Occipital lobe (tissue), 2 donors: ENCODE data around the gene POLK. TPM values are rescaled to one million over a fixed set of nuclear protein-coding genes. Genes with fewer than 3 reads are reported as not detected.
"Not testable (repeated sequence)": the region's sequence is repeated elsewhere in the genome, so short reads cannot be mapped to it uniquely, and the experiment has no call there.

ENCODE experiments used
- DNase-seq: peaks from one replicate; lab custom pipeline; 2025; lab: John Stamatoyannopoulos, UW
- total RNA-seq: library from RNA; depleted of rRNA; stranded (reverse); fragments of >200 nt; gene quantifications from one replicate; pipeline ENCODE4 v1.2.3, GENCODE V29; 2014

POLK gene
- 56.5 TPM for total RNA-seq

DNA sequence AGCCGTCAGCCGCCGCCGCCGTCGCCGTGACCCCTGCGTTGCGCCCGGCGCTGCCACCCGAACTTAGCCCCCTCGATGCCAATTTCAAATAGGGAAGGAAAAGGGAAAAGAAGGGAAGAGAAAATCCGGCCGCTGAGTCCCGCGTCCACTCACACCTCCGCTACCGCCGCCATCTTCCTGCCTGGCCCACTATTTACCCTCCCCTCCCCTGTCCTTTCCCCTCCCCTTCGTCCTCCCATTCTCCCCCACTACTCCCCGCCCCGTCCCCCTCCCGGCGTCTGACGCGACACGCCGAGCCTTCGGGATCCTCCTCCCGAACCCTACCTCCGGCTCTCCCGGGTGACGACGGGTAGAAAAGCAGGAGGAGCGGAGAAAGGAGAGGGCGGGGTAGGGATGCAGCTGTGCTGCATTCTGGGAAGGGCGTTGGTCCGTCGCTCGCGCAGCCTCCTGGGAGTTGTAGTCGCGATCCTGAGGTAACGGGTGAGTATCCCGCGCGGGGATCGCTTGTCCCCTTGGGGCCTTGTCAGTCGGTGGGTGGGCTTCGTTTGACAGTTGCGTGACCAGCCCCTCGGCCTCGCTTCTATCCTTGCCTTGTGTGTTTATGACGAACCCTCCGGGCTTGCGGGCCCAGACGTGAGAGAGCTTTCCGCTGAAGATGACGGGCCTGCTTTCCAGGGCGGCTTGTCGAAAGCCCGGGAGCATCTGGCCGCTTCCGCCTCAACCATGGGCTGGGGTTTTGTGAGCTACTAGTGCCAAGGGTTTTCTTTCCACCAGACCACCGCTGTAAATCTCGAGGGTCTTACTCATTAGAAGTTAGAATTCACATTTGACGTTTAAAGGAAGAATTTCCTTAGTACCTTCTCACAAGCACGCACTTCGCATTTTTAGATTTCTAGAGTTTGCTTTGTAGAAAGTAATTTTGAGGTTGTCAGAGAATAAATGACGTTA, at the start of gene POLK, which contains the start of gene CERT1:
TSS of gene POLK (plus strand) at position 457 of the 948 bp plus-strand sequence.
TSS of gene CERT1 (minus strand) at position 195 of the 948 bp plus-strand sequence. CDS start 422 bp downstream, outside the sequence.
- DNase-seq: peak; percentile 99

- DNase-seq: no peak
These were observed 48.0 kb upstream of the POLK start for GRCh38 chr5:75463726-75464125.

DNA sequence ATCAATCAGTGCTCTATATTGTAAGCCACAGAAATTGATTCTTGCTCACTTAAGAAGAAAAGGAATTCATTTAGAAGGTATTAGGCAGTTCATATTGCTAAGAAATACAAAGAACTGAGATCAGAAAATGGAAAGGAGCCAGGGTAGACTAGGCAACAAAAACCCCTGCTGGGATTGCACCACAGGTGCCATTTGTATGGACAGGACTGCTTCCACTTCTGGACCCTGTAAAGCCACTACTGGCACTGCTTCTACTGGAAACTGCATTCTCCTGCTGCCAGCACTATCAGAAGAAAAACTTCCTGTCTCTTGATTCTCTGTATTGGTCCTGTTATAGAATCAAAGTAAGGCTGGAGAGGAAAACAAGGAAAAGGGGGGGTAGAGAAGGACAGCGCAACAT, 46.2 kb upstream of the POLK start:
- no peak for DNase-seq

DNA sequence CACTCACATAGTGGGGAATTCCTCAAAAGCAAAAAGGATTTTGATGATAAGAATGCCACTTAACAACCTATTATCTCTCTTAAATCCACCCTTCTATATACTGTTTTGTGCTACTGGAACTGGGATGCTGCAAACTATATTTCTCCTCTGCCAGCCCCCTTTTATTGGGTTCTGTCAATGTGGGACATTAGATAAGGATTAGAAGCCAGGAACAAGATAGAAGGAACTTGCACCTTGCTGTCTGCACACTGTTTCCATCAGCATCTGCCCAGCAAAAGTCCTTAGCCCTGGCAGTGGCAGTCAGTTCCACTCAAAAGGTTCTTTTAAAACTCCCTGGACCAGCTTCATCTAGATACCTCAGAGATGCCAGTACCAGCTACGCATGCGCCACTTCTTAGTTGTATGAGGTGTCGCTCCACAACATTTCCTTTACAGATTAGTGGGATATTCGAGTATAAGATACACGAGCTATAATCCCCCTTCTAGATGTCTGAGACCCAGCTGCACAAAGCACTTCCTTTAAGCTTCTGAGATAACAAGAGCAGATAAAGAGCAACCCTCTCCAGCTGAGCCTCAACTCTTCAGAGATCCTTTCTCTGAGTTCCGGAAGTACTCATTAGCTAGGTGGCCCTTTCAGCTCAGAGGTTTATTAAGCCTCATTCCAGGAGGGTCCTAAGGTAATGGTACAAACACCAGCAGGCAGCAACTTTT, 45.5 kb upstream of the POLK start:
- DNase-seq: no peak

- DNase-seq: no peak
These were observed 43.1 kb upstream of the POLK start for GRCh38 chr5:75468593-75468992.

DNA sequence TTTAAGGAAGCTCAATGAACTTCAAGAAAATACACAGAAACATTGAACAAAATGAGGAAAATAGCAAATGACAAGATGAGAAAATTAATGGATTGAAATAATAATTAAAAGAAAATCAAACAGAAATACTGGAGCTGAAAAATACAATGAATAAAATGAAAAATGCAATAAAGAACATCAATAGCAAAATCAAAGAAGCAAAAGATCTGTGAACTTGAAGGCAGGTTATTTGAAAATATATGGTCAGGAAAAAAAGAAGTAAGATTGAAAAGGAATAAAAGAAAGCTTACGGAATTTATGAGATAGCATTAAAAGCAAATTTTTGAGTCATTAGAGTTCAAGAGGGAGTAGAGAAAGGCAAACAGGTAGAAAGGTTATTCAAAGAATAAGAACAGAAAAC, 42.7 kb upstream of the POLK start:
- no peak for DNase-seq

DNA sequence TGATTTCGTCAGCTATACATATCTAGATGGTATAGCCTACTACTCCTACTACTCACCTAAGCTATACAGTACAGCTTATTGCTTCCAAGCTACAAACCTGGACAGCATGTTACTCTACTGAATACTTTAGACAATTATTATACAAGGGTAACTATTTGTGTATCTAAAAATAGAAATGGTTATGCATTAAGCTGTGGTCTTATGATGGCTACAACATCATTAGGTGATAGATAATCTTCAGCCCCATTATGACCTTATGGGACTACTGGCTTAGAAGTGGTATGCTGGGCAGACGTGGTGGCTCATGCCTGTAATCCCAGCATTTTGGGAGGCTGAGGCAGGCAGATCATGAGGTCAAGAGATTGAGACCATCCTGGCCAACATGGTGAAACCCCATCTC, 40.5 kb upstream of the POLK start:
- DNase-seq: no peak

- no peak for DNase-seq
These were observed 38.7 kb upstream of the POLK start for GRCh38 chr5:75472973-75473372.

- no peak for DNase-seq
These were observed 38.2 kb upstream of the POLK start for GRCh38 chr5:75473463-75473862.

- no peak for DNase-seq
These were observed 36.3 kb upstream of the POLK start for GRCh38 chr5:75475364-75475763.

GRCh38 chr5:75481024-75481423, 30.7 kb upstream of the POLK start:
- no peak for DNase-seq

GRCh38 chr5:75482482-75482881, 29.2 kb upstream of the POLK start:
- DNase-seq: no peak

DNA sequence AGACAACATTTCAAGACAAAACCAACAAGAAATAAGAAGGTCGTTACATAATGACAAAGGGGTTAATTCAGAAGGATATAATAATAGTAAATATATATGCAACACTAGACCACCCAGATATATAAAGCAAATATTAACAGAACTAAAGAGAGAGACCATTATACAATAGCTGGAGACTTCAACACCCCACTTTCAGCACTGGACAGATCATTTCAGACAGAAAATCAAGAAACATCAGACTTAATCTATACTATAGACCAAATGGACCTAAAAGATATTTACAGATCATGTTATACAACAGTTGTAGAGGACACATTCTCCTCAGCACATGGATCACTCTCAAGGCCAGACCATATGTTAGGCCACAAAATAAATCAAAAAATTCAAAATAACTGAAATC, 27.1 kb upstream of the POLK start:
- DNase-seq: no peak

GRCh38 chr5:75489847-75490246, 21.8 kb upstream of the POLK start:
- DNase-seq: not testable (repeated sequence)

GRCh38 chr5:75491621-75492020, 20.1 kb upstream of the POLK start:
- no peak for DNase-seq

DNA sequence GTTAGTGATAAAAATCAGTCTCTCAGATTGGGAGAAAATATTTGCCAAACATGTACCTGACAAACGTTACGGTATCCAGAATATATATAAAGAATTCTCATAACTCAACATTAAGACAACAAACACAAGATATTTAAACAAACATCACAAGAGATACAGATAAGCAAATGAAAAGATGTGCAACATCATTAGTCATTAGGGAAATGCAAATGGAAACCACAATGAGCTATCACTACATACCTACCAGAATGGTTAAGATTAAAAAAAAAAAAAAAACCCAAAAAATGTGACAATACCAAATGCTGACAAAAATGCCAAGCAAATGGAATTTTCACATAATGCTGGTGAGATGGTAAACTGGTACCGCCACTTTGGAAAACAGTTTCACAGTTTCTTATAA, 15.7 kb upstream of the POLK start:
- no peak for DNase-seq

DNA sequence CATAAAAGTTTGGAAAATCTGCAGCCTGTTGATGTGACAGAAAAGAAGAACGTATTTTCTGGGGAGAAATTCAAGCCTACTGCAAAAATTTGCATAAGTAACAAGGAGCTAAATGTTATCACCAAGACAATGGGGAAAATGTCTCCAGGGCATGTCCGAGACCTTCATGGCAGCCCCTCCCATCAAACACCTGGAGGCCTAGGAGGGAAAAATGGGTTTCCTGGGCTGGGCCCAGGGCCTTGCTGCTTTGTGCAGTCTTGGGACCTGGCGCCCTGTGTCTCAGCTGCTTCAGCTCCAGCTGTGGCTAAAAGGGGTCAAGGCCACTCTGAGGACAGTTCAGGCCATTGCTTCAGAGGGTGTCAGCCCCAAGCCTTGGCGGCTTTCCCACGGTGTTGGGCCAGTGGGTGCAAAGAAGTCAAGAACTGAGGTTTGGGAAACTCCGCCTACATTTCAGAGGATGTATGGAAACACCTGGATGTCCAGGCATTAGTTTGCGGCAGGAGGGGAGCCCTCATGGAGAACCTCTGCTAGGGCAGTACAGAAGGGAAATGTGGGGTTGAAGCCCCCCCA, 13.4 kb upstream of the POLK start:
- DNase-seq: no peak

DNA sequence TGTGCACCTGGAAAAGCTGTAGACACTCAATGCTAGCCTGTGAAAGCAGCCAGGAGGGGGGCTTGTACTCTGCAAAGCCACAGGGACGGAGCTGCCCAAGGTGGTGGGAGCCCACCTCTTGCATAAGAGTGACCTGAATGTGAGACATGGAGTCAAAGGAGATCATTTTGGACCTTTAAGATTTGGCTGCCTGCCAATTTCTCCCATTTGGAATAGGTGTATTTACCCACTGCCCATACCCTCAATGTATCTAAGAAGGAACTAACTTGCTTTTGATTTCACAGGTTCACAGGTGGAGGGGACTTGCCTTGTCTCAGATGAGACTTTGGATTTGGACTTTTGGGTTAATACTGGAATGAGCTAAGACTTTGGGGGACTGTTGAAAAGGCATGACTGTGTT, 12.8 kb upstream of the POLK start:
- not testable (repeated sequence) for DNase-seq

GRCh38 chr5:75505112-75505511, 6.6 kb upstream of the POLK start:
- not testable (repeated sequence) for DNase-seq

- DNase-seq: no peak
These were observed 3.9 kb upstream of the POLK start for GRCh38 chr5:75507841-75508240.

GRCh38 chr5:75509546-75509945, 2.1 kb upstream of the POLK start:
- no peak for DNase-seq

DNA sequence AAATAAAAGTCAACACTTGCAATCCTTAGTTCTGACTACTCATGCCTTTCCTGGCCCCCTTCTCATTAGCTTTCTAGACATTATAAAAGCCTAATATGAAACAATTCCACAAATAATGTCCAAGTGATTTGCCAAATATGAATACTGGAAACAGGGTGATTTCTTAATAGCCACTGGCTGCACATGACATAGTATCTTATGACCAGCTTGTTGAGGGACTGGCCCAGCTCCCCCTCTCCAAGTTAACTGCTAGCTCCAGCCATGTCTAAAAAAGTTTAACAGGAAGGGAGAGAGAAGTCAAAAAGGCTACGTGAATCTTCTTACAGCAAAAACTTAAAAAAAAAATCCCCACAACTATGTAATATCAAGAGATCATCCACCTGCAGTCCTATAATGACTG, 1.7 kb upstream of the POLK start:
- DNase-seq: no peak
